ENCODE results near the gene PTTG1IP2. TPM values are rescaled to one million over a fixed set of nuclear protein-coding genes. Genes with fewer than 3 reads are reported as not detected.
A peak's percentile ranks its signal among the peaks of the same experiment; 100 is the strongest.

Gene PTTG1IP2
- total RNA-seq (2021) (not detected in 2 replicates), Bru-seq, nascent RNA (percentile 45 among the genes with signal in this experiment), BruChase-seq, experiment 1, labeled RNA remaining after a 2-hour chase (not detected), BruChase-seq, experiment 2, labeled RNA remaining after a 6-hour chase (percentile 33 among the genes with signal in this experiment)
- long read RNA-seq, result 0 reads

DNA sequence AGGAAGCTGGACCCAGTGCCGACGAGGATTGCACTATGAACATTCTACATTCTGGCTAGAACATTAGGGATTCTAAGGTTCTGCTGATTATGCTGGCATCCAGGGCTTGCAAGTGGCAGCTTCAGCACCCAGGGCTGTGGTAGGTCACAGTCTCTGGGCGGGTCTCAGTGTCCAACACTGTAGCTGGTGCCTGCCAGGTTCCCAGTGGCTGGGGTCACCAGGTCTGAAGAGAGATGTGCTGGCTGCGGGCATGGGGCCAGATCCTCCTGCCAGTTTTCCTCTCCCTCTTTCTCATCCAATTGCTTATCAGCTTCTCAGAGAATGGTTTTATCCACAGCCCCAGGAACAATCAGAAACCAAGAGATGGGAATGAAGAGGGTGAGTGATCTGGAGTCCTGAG is at the start of gene PTTG1IP2:
PTTG1IP2 (plus strand) TSS at position 86 of the 400 bp plus-strand sequence; CDS start at position 234, 148 bp downstream.
- intact Hi-C loops (cut with micrococcal nuclease; ENCODE audit: unreplicated experiment), result no loop called here
- TF ChIP-seq, protein P1, sequence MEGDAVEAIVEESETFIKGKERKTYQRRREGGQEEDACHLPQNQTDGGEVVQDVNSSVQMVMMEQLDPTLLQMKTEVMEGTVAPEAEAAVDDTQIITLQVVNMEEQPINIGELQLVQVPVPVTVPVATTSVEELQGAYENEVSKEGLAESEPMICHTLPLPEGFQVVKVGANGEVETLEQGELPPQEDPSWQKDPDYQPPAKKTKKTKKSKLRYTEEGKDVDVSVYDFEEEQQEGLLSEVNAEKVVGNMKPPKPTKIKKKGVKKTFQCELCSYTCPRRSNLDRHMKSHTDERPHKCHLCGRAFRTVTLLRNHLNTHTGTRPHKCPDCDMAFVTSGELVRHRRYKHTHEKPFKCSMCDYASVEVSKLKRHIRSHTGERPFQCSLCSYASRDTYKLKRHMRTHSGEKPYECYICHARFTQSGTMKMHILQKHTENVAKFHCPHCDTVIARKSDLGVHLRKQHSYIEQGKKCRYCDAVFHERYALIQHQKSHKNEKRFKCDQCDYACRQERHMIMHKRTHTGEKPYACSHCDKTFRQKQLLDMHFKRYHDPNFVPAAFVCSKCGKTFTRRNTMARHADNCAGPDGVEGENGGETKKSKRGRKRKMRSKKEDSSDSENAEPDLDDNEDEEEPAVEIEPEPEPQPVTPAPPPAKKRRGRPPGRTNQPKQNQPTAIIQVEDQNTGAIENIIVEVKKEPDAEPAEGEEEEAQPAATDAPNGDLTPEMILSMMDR (conservative IDR thresholded peaks at IDR 0.05; ENCODE audit: low read depth, low read length), result no peak
- no peak for TF ChIP-seq EZH2 (IDR thresholded peaks at IDR 0.05; ENCODE audit: borderline replicate concordance, low read depth, low read length, poor library complexity, severe bottlenecking)
- BruUV-seq (replicated peaks), result no TSS peak
- no peak within 1 kb of the TSS for H3K4me3 ChIP-seq (ENCODE audit: low read depth, low read length, poor library complexity, severe bottlenecking)
- no peak for DNase-seq (ENCODE audit: low spot score)
- H3K36me3 ChIP-seq (ENCODE audit: insufficient read depth, low read length, poor library complexity, severe bottlenecking), result no peaks in the 10 kb centered on the region
- no peak within 1 kb of the TSS for H3K27ac ChIP-seq (ENCODE audit: low read depth, low read length, poor library complexity, severe bottlenecking)
- H3K9me3 ChIP-seq (ENCODE audit: low read depth, low read length, poor library complexity, severe bottlenecking), result no peaks in the 10 kb centered on the region
- ChIA-PET POLR2A (ENCODE audit: low non-redundant PET) (no interaction called here), CTCF (no interaction called here)
- H3K27me3 ChIP-seq (replicated peaks; ENCODE audit: insufficient read depth, low read depth, low read length, poor library complexity), result no peaks in the 10 kb centered on the region
- no peaks in the 10 kb centered on the region for H3K4me1 ChIP-seq (ENCODE audit: insufficient read depth, low read length, poor library complexity, severe bottlenecking)

DNA sequence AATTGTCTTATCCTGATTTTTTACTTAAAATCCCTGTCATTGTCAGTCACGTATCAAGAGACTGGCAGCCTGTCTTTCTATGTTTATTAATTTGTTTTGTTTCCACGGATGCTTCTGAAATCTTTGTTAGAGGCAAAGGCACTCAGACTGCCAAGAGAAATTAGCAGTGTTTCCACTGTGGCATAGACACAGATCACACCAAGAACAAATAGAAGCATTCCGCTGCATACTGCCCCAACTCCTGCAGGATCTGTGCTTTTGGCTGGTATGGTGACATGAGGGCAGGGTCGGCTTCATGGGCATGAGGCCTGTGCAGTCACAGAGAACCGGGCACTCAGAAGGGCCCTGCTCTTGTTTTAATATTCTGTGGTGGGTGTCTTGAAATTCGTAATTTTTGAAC is 47.8 kb upstream of the PTTG1IP2 start:
- DNase-seq (ENCODE audit: low spot score), result no peak
- H3K4me1 ChIP-seq (ENCODE audit: insufficient read depth, low read length, poor library complexity, severe bottlenecking), result no peaks in the 10 kb centered on the region
- CTCF ChIA-PET, result no interaction called here
- H3K4me3 ChIP-seq (ENCODE audit: low read depth, low read length, poor library complexity, severe bottlenecking), result no peak overlapping the region
- intact Hi-C loops (cut with micrococcal nuclease; ENCODE audit: unreplicated experiment), result no loop called here
- no peak for TF ChIP-seq EZH2 (IDR thresholded peaks at IDR 0.05; ENCODE audit: borderline replicate concordance, low read depth, low read length, poor library complexity, severe bottlenecking)
- TF ChIP-seq, protein P1 (conservative IDR thresholded peaks at IDR 0.05; ENCODE audit: low read depth, low read length), result no peak
- H3K27ac ChIP-seq (ENCODE audit: low read depth, low read length, poor library complexity, severe bottlenecking), result no peak overlapping the region
- no peaks in the 10 kb centered on the region for H3K27me3 ChIP-seq (replicated peaks; ENCODE audit: insufficient read depth, low read depth, low read length, poor library complexity)
- BruUV-seq (replicated peaks), result no TSS peak
- no peaks in the 10 kb centered on the region for H3K9me3 ChIP-seq (ENCODE audit: low read depth, low read length, poor library complexity, severe bottlenecking)
- POLR2A ChIA-PET (ENCODE audit: low non-redundant PET), result no interaction called here
- no peaks in the 10 kb centered on the region for H3K36me3 ChIP-seq (ENCODE audit: insufficient read depth, low read length, poor library complexity, severe bottlenecking)

DNA sequence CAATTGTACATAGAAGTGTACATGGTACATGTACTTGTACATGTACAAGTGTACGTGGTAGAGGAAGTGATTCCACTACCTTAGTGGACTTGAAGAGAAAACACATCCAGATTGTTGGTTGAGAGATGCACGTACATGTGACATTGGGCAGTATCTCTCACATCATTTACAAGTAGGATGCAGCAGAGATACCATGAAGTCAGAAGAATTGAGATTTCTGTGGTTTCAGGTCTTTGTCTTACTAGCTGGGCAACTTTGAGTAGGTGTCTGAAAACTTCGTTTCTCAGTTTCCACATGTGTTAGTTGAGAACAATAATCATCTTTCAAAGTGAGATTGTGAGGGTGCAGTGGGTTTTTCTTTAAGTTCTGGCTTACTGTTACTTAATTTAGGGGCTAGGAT is 44.7 kb upstream of the PTTG1IP2 start:
- CTCF ChIA-PET, result no interaction called here
- intact Hi-C loops (cut with micrococcal nuclease; ENCODE audit: unreplicated experiment), result loop anchor here (5.0 kb wide), 2 partner anchors 212 to 1877 kb away; partner anchors contain the start of gene STEAP2

More for the DNA sequence above, 44.7 kb upstream of the PTTG1IP2 start:
- TF ChIP-seq, protein P1 (conservative IDR thresholded peaks at IDR 0.05; ENCODE audit: low read depth, low read length), result no peak
- TF ChIP-seq EZH2 (IDR thresholded peaks at IDR 0.05; ENCODE audit: borderline replicate concordance, low read depth, low read length, poor library complexity, severe bottlenecking), result no peak
- H3K27ac ChIP-seq (ENCODE audit: low read depth, low read length, poor library complexity, severe bottlenecking), result no peak overlapping the region
- no peaks in the 10 kb centered on the region for H3K36me3 ChIP-seq (ENCODE audit: insufficient read depth, low read length, poor library complexity, severe bottlenecking)
- no peak overlapping the region for H3K4me3 ChIP-seq (ENCODE audit: low read depth, low read length, poor library complexity, severe bottlenecking)
- H3K27me3 ChIP-seq (replicated peaks; ENCODE audit: insufficient read depth, low read depth, low read length, poor library complexity), result no peaks in the 10 kb centered on the region
- no TSS peak for BruUV-seq (replicated peaks)
- DNase-seq (ENCODE audit: low spot score), result no peak
- H3K4me1 ChIP-seq (ENCODE audit: insufficient read depth, low read length, poor library complexity, severe bottlenecking), result peaks cover 9% of the 10 kb centered on the region
- no peaks in the 10 kb centered on the region for H3K9me3 ChIP-seq (ENCODE audit: low read depth, low read length, poor library complexity, severe bottlenecking)
- POLR2A ChIA-PET (ENCODE audit: low non-redundant PET), result no interaction called here

All from A673 (cell line).